NCI-H69 (cell line): ENCODE data around the gene ZNF268.

Experiments used
- DNase-seq: peaks from one replicate; lab custom pipeline; 2025; lab: John Stamatoyannopoulos, UW

ZNF268 gene

DNA sequence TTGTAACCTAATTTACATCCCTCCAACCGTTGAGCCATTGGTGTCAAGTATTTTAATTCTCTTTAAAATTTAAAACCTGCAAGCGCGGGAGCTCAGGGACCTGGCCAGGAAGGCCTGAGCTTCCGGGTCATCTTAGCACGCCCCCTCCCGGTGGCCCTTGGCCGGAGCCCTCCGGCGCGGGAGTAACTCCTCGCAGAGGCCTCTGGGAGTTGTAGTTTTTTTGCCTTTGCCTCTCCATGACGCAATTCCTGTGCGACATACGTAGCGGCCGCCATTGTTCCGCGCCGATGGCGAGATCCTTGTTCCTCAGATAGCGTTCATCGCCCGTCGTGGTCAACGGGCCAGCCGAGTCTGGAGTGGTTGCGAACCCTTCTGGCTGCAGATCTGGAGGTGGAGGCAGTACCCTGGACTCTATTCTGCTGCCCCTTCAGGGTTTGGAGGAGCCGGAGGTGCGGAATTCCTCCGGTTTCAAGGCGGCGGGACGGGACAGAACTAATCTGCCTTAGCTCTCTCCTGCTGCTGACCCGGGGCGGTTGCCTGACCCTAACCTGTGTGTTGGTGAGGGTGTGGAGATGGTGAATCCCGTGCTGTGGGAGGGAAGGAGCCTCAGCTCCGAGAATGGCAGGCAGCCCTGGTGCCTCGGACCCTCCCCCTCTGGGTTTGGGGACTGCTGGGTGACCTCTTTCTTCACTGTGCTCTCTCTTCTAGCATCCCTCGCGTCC is at the start of gene ZNF268:
TSS of gene ZNF268 (plus strand) at position 258 of the 722 bp plus-strand sequence. CDS start 503 bp downstream, outside the sequence.
- peak; percentile 97 for DNase-seq

DNA sequence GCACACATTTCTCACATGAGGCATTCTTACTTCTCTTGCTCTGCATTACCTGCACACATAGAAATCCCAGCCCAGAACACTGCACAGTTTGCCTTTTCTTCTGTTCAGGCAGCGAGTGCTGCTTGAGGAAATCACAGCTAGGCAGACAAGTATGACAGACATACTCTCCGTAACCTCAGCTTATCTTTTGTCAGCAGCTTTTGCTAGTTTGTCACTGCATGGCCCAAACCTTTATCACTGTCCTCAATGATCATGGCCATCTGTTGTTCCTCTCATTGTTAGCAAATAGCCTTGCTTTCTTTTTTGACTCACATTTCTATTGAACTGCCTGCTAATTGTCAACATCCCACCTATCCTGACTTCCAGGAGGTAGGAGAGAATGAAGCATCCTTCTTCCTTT is 45.5 kb upstream of the ZNF268 start:
- no peak for DNase-seq

DNA sequence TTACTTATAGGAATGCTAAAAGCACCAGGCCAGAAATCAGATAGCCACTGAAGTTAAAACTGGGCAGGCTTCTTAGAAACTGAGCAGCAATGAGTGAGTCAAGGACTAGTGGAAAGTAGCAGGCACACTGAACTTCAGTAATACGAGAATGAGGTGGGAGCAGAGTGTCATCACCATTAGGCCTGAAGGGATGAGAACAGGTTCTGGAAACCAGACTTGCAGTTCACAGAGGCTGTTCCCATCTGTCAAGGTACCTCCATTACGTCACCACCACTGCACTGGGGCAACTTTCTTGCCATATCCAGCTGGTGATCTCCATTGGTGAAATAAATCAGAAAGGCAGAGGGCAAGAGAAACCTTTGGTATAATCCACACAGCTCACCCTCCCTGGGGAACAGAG is 35.3 kb upstream of the ZNF268 start:
- DNase-seq: no peak

DNA sequence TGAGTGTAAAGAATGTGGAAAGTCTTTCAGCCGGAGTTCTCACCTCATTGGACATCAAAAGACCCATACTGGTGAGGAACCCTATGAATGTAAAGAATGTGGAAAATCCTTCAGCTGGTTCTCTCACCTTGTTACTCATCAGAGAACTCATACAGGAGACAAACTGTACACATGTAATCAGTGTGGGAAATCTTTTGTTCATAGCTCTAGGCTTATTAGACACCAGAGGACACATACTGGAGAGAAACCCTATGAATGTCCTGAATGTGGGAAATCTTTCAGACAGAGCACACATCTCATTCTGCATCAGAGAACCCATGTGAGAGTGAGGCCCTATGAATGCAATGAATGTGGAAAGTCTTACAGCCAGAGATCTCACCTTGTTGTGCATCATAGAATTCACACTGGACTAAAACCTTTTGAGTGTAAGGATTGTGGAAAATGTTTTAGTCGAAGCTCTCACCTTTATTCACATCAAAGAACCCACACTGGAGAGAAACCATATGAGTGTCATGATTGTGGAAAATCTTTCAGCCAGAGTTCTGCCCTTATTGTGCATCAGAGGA is 25.1 kb upstream of the ZNF268 start:
- DNase-seq: no peak

DNA sequence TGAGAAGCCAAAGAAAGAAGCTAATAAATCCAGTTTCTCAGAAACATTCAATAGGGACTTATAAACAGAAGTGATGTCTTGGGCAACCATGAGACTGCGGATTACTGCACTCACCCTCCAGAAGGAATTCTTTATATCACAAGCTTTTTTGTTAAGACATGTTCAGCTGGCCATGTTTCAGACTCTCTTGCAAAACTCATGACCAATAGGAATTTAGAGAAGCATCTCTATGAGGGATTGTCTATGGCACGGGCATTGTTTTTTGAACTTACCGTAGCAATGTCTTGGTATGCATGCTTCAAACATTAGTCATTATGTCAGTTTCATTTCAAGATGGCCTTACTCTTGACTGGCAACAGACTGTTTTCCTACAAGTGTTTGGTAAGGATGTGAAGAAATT is 15.5 kb upstream of the ZNF268 start:
- no peak for DNase-seq

DNA sequence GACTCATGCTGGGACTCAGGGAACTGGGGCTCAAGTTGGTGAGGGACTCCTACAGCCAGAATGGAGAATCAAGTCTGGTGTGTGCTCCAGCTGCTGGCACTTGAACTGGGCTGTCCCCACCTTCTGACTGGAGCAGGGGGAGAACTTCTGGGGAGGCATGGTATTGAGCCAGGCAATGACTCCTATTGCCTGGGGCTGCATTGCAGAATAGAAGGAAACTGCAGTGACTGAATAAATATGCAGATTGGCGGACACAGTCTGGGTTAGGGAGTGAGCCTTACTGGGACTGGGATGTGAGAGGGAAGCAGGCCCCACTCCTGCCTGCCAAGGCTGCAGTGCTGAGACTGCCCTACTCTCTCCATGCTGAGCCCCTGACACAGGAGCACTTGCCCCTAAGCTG is 8.8 kb upstream of the ZNF268 start:
- DNase-seq: no peak

DNA sequence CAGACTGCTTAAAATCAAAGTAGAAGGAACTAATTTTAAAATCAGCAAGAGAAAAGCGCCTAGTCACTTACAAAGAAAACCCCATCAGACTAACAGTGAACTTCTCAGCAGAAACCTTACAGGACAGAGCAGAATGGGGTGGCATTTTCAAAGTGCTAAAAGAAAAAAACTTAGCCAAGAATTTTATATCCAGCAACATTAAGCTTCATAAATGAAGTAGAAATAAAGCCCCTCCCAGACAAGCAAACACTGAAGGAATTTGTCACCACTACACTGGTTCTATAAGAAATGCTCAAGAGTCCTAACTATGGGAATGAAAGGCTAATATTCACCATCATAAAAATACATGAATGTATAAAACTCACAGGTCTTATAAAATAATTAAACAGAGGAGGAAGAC is 6.4 kb upstream of the ZNF268 start:
- no peak for DNase-seq

DNA sequence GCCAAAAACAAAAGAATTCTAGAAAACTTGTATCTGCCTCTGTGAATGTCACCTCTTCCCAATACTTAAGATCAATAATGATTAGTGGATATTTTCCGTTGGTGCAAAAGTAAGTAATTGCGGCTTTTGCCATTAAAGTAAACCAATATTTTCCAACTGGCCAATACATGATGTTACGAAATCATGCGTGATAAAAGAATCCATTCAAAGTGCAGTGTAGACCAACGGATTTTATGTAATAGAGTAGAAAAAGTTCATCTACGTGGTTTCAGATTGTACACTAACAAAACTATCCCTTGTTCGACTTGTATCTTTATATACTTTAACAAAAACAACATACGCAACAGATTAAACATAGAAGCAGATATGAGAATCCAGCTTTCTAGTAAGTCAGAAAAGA is 626 bp upstream of the ZNF268 start:
- no peak for DNase-seq

DNA sequence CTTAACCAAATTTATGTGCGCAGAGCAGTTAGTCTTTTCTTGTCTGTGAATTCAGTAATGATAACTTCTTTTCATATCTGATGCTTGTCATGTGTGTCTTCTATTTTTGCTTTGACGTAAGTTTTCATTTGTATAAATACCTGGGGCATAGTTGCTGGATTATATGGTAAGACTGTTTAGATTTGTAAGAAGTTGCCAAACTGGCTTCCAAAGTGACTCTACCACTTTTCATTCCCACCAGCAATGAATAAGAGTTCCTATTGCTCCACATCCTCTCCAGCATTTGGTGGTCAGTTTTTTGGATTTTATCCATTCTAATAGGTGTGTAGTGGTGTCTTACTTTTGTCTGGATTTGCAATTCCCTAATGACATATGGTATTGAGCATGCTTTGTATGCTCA is 8.9 kb downstream of the ZNF268 start:
- no peak for DNase-seq

DNA sequence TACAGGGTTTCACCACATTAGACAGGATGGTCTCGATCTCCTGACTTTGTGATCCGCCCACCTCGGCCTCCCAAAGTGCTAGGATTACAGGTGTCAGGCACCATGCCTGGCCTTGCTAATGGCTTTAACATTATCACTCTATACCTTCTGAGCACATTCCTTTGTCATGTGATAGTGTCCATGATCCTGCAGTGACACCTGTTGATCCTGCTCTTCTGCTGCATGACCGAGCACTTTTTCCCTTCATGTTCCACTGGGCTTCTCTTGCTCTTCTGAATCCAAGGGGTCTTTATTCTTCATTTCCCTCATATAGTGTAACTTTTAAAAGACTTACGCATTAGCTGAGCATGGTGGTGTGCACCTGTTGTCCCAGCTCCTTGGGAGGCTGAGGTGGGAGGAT is 11.6 kb downstream of the ZNF268 start:
- no peak for DNase-seq

DNA sequence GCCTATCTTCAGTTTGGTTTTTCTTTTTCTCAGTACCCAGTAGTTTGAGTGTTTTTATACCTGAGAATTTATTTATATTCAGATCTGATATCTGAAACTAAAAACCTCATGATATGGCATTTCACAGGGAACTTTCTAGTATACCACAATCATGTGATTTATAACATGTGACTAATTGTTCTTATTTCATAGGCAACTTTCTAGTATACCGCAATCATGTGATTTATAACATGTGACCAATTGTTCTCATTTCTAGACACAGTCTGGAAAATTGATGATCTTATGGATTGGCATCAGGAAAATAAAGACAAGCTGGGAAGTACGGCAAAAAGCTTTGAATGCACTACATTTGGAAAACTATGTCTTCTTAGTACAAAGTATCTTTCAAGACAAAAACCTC is 20.6 kb downstream of the ZNF268 start:
- DNase-seq: no peak

DNA sequence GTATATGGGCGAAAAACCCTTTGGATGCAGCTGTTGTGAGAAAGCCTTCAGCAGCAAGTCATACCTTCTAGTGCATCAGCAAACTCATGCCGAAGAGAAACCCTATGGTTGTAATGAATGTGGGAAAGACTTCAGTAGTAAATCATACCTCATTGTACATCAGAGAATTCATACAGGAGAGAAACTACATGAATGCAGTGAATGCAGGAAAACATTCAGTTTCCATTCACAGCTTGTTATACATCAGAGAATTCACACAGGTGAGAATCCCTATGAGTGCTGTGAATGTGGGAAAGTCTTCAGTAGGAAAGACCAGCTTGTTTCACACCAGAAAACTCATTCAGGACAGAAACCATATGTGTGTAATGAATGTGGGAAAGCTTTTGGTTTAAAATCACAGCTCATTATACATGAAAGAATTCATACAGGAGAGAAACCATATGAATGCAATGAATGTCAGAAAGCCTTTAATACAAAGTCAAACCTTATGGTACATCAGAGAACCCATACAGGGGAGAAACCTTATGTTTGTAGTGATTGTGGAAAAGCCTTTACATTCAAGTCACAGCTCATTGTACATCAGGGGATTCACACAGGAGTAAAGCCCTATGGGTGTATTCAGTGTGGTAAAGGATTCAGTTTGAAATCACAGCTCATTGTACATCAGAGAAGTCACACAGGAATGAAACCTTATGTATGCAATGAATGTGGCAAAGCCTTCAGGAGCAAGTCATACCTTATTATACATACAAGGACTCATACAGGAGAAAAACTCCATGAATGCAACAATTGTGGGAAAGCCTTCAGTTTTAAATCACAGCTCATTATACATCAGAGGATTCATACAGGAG is 21.4 kb downstream of the ZNF268 start:
- DNase-seq: peak; percentile 5

DNA sequence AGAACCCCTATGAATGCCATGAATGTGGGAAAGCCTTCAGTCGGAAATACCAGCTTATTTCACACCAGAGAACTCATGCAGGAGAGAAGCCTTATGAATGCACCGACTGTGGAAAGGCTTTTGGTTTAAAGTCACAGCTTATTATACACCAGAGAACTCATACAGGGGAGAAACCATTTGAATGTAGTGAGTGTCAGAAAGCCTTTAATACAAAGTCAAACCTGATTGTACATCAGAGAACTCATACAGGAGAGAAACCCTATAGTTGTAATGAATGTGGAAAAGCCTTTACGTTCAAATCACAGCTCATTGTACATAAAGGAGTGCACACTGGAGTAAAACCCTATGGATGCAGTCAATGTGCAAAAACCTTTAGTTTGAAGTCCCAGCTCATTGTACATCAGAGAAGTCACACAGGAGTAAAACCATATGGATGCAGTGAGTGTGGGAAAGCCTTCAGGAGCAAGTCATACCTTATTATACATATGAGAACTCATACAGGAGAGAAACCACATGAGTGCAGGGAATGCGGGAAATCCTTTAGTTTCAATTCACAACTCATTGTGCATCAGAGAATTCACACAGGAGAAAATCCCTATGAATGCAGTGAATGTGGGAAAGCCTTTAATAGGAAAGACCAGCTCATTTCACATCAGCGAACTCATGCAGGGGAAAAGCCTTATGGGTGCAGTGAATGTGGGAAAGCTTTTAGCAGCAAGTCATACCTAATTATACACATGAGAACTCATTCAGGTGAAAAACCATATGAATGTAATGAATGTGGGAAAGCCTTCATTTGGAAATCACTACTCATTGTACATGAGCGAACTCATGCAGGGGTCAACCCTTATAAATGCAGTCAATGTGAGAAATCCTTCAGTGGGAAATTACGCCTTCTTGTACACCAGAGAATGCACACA is 22.3 kb downstream of the ZNF268 start:
- DNase-seq: peak; percentile 8

DNA sequence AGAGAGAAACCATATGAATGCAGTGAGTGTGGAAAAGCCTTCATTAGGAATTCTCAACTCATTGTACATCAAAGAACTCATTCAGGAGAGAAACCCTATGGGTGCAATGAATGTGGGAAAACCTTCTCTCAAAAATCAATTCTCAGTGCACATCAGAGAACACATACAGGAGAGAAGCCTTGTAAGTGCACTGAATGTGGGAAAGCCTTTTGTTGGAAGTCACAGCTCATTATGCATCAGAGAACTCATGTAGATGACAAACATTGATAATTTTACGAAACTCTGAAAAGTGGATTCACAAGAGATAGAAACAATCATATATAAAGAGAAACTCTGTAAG is 22.9 kb downstream of the ZNF268 start:
- DNase-seq: peak; percentile 6

DNA sequence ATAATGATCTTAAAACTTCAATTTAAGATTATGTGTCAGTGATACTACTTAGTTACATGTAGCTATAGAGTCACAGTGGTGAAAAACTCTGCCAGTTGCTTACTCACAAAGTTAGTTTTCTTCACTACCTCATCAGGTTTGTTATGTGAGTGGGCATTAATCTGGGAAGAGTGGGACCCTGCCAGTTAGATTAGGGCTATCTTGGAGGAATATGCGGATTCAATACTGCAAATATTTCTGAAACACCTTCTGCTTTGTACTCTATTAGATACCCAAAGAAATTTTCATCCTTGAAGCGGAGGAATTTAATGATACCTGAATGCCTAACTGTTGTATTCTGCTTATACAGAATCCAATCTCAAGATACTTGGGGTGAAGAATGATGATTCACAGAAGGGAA is 25.1 kb downstream of the ZNF268 start:
- no peak for DNase-seq

DNA sequence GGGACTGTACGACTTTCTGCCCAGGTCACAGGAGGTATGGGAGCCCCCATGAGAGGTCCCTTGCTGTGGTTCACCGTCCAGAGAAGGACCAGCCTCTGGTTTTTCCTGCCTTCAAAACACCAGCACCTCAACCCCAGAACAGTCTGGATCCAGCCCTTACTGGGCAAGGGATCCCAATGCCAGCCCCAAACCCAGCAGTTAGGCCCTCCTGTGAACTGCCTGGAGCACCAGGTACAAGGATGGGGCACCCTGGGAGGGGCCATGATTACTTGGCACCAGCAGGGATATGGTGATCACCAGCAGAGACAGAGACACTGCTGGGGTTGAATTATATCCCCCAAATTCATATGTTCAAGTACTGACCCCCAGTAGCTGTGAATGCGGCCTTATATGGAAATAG is 34.4 kb downstream of the ZNF268 start:
- DNase-seq: no peak

DNA sequence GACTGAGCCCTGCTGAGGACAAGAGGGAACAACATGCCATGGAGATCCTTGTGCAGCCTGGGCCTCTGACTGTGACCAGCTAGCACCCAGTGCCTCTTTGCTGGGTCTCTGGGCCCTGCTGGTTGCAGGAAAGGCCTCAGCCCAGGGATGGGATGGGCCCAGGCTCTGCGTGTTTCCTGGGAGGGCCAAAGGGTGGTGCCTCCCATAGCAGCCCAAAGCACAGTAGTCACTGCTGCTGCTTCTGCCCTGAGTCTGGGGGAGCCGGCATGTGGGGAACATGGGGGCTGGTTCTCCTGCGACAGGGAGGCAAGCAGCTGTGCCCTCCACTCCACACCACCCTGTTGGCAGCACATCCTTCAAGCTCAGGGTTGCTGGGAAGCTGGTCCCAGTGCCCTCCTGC is 35.9 kb downstream of the ZNF268 start:
- no peak for DNase-seq

DNA sequence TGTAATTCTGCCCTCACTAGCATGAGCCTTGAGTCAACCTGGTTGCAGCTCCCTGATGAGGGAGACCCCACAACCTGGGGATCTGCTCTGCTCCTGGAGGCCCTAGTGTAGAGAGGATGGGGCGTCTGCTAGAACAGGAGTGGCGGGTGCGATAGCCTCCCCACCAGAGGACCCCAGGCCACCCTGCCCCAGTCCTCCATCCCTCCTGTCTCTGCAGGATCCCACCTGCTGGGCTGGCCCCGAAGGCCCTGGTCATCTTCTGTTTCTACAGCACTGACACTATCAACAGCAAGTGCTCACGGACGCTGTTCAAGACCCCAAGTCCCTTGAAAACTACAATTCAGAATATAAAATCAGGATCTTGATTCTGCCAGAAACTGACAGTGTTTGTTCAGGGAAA is 39.2 kb downstream of the ZNF268 start:
- DNase-seq: no peak

DNA sequence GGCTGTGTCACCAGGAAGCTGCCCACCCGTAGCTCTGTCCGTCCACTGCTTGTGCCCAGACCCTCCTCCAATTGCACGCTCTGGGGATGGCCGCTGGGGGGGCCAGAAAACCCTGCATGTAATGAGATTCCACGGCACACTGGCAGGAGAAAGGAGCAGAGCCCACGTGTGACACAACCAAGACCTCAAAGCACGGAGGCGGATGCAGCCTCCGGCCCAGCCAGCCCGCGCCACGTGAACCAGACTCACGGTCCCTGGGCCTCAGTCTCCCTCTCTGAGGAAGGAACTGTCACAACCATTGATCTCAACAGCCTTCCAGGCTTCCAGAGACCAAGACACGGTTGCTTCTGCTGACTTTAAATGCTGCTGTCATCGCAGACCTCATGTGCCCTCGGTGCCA is 39.9 kb downstream of the ZNF268 start:
- DNase-seq: no peak

DNA sequence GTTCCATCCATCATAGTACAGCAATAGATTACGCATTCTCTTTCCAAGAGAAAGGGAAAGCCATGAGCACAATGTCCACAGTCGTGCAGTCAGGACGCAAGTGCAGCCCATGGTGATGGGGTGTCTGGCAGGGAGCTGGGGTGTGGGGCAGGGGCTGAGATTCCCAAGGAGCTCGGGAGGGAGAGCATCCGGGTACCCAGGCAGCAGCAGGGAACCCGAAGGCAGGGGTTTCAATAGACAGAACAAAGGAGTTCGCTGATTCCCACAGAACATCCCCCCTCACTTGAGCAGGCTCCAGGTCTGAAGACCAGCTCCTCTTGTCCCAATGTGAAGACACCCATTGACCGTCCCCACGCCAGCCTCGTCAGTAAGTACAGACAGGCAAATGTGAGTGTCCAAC is 40.9 kb downstream of the ZNF268 start:
- no peak for DNase-seq

DNA sequence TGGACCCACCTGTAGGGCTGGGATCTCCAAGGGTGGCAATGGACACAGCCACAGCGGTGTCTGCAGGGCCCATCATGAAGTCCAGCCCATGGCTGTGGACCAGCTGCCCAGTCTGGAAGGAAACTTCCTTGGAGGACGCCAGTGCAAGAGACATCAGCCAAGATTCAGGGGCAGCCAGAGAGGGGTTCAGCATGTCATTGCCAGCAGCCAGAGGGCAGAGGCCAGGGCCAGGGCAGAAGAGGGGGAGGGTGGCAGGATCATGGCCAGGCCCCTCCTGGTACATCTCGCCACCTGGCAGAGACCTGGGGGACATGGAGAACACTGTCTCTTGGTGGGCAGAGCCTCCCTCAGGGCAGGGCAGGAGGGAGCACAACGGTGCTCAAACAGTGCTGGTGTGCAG is 44.2 kb downstream of the ZNF268 start:
- DNase-seq: no peak

DNA sequence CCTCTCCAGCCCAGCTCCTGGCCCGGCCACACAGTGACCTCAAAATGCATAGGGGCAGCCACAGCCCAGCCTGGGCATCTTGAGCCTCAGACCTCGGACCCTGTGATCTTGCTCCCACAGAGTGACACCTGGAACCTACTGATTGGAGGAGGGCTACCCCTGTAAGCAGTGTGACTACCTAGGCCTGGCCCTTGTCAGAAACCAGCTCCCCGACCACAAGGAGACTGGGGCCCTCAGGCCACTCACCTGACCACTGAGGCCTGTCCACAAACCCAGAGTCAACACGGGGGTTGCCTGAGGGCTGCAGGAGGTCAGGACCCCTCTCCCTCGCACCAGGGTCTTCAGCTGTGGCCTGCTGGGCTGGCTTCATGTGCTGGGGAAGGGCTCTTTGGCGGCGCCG is 45.4 kb downstream of the ZNF268 start:
- no peak for DNase-seq
